HepG2 (cell line): ENCODE results near the gene CYP2A6. TPM values are rescaled to one million over a fixed set of nuclear protein-coding genes. Genes with fewer than 3 reads are reported as not detected.

Experiments used
- ATAC-seq: fragments of 200-7000 bp; cut with Tn5 transposase; 3 replicates; pipeline ENCODE4 v1.9.1; 2020; ENCODE audit warnings: mild to moderate bottlenecking, moderate library complexity
- BruUV-seq: library from RNA; stranded (reverse); fragments of 400-500 nt; replicated peaks from 2 replicates; lab custom pipeline; 2021; lab: Mats Ljungman, UMichigan
- CTCF ChIA-PET: fragments of 300-600 bp; formaldehyde crosslinking; extraction: SDS; loops from one replicate; lab custom pipeline; 2021; ENCODE audit warnings: low total read pairs, inconsistent platforms, low intra/inter-chr PET ratio; lab: Yijun Ruan, JAX
- POLR2A ChIA-PET: fragments of 350-600 bp; sonication (Branson Sonifier 250); formaldehyde crosslinking; loops from one replicate; lab custom pipeline; 2020; ENCODE audit warnings: antibody characterized with exemption, inconsistent platforms; lab: Yijun Ruan, JAX
- DNase-seq: peaks from one replicate; pipeline ENCODE4 v3.0.0-alpha.2; 2015; ENCODE audit warnings: low spot score
- FAIRE-seq: peaks from 3 replicates; lab custom pipeline; 2011; peaks lifted over from hg19 to GRCh38; lab: Jason Lieb, UNC
- H2AFZ ChIP-seq: one replicate; pipeline ENCODE4 v1.6.1; 2011; ENCODE audit warnings: low read length, inconsistent platforms
- H3K27ac ChIP-seq: fragments of 300-600 bp; 3 replicates; pipeline ENCODE4 v1.8.0; 2011; ENCODE audit warnings: mixed run types, mild to moderate bottlenecking, mixed read lengths, low read length, inconsistent platforms; ENCODE audit not compliant: insufficient read depth; ENCODE audit errors: extremely low read length
- H3K27me3 ChIP-seq, 2 experiments: fragments of 200-600 bp in 1 of 2; 2 replicates in 1 of 2; 3 replicates in 1 of 2; pipeline versions ENCODE4 v1.6.0 to v1.8.0; 2011; ENCODE audit warnings: low read length in 2 of 2, mild to moderate bottlenecking in 2 of 2, moderate library complexity in 2 of 2, inconsistent platforms in 1 of 2; ENCODE audit not compliant: insufficient read depth in 2 of 2, control insufficient read depth in 1 of 2
- H3K36me3 ChIP-seq, 2 experiments: fragments of 200-600 bp in 1 of 2; replicated peaks in 1 of 2; 2 replicates in 1 of 2; 3 replicates in 1 of 2; pipeline versions ENCODE4 v1.5.1 to v1.8.0; 2011; ENCODE audit warnings: low read length in 2 of 2, inconsistent platforms in 1 of 2; ENCODE audit not compliant: insufficient read depth in 2 of 2, control insufficient read depth in 1 of 2
- H3K4me1 ChIP-seq: 2 replicates; pipeline ENCODE4 v1.5.1; 2012; ENCODE audit warnings: low read length, inconsistent platforms; ENCODE audit not compliant: insufficient read depth
- H3K4me2 ChIP-seq: 2 replicates; pipeline ENCODE4 v1.6.0; 2011; ENCODE audit warnings: low read depth, low read length, inconsistent platforms
- H3K4me3 ChIP-seq, 3 experiments: fragments of 200-600 bp in 1 of 3; sonication (generic), shearing (Covaris generic) in 1 of 3; replicated peaks in 1 of 3; 2 replicates each; pipeline ENCODE4 v1.5.1; 2011 to 2016; ENCODE audit warnings: low read length in 3 of 3, inconsistent platforms in 2 of 3, low read depth in 2 of 3, mild to moderate bottlenecking in 2 of 3, control low read depth in 1 of 3, mixed read lengths in 1 of 3; ENCODE audit not compliant: insufficient read depth in 1 of 3
- H3K79me2 ChIP-seq: one replicate; pipeline ENCODE4 v1.6.1; 2011; ENCODE audit warnings: low read length, inconsistent platforms; ENCODE audit not compliant: insufficient read depth
- H3K9ac ChIP-seq: 2 replicates; pipeline ENCODE4 v1.6.0; 2011; ENCODE audit warnings: mild to moderate bottlenecking, low read depth, low read length, inconsistent platforms; ENCODE audit not compliant: insufficient read depth
- H3K9me3 ChIP-seq: 2 replicates; pipeline ENCODE4 v1.5.1; 2012; ENCODE audit warnings: mild to moderate bottlenecking, low read length
- H4K20me1 ChIP-seq: 2 replicates; pipeline ENCODE4 v1.6.0; 2011; ENCODE audit warnings: inconsistent platforms, mild to moderate bottlenecking, low read length, moderate library complexity; ENCODE audit not compliant: insufficient read depth
- AGO1 ChIP-seq: fragments of 200-400 bp; formaldehyde crosslinking; IDR thresholded peaks from 2 replicates; pipeline ENCODE4 v1.6.1; 2017; ENCODE audit warnings: mild to moderate bottlenecking, low read depth, low read length, moderate library complexity; ENCODE audit not compliant: poor library complexity, severe bottlenecking
- CREBL2 ChIP-seq: sonication (generic); formaldehyde crosslinking; IDR thresholded peaks from 2 replicates; pipeline ENCODE4 v1.8.1; 2023; ENCODE audit warnings: missing genetic modification reagents, mild to moderate bottlenecking, borderline replicate concordance
- DMAP1 ChIP-seq: IDR thresholded peaks from 2 replicates; pipeline ENCODE4 v1.6.1; 2016
- GABPA ChIP-seq, 2 experiments: IDR thresholded peaks; 2 replicates each; pipeline ENCODE4 v1.6.1; 2011 to 2016; ENCODE audit warnings: low read depth in 2 of 2, low read length in 1 of 2, missing biosample characterization in 1 of 2, missing genetic modification characterization in 1 of 2
- HIVEP1 ChIP-seq: sonication (generic); formaldehyde crosslinking; IDR thresholded peaks from 2 replicates; pipeline ENCODE4 v1.4.0; 2020; ENCODE audit warnings: mild to moderate bottlenecking, missing genetic modification reagents
- HNF4G ChIP-seq, 2 experiments: sonication (generic) in 1 of 2; formaldehyde crosslinking in 1 of 2; IDR thresholded peaks; 2 replicates each; pipeline versions ENCODE4 v1.4.0 to v1.6.1; 2011 to 2020; ENCODE audit warnings: borderline replicate concordance in 2 of 2, low read depth in 2 of 2, mild to moderate bottlenecking in 2 of 2, low read length in 1 of 2, missing genetic modification reagents in 1 of 2, moderate library complexity in 1 of 2
- HNRNPK ChIP-seq: fragments of 200-400 bp; formaldehyde crosslinking; IDR thresholded peaks from 2 replicates; pipeline ENCODE4 v1.6.1; 2018; ENCODE audit warnings: low read length, low read depth, moderate library complexity, mild to moderate bottlenecking; ENCODE audit not compliant: poor library complexity, severe bottlenecking
- NONO ChIP-seq, 2 experiments: fragments of 450-650 bp in 1 of 2; sonication (generic) in 1 of 2; formaldehyde crosslinking in 1 of 2; IDR thresholded peaks in 1 of 2; conservative IDR thresholded peaks in 1 of 2; 2 replicates each; pipeline versions ENCODE4 v1.6.1 to v1.8.0; 2017 to 2022; ENCODE audit warnings: mild to moderate bottlenecking in 1 of 2, missing genetic modification reagents in 1 of 2, moderate library complexity in 1 of 2
- NR0B2 ChIP-seq: sonication (generic); formaldehyde crosslinking; IDR thresholded peaks from 2 replicates; pipeline ENCODE4 v1.4.0; 2020; ENCODE audit warnings: mild to moderate bottlenecking, missing genetic modification reagents
- SP4 ChIP-seq: sonication (generic); formaldehyde crosslinking; IDR thresholded peaks from 2 replicates; pipeline ENCODE4 v1.8.1; 2023; ENCODE audit warnings: mild to moderate bottlenecking, missing genetic modification reagents
- SRSF9 ChIP-seq: fragments of 200-400 bp; formaldehyde crosslinking; IDR thresholded peaks from 2 replicates; pipeline ENCODE4 v1.6.1; 2018; ENCODE audit warnings: borderline replicate concordance, mild to moderate bottlenecking, low read depth, low read length; ENCODE audit not compliant: insufficient read depth, poor library complexity, severe bottlenecking
- ZBTB46 ChIP-seq: sonication (generic); formaldehyde crosslinking; IDR thresholded peaks from 2 replicates; pipeline ENCODE4 v1.4.0; 2020; ENCODE audit warnings: mild to moderate bottlenecking, missing genetic modification reagents, borderline replicate concordance
- ZC3H13 ChIP-seq: sonication (generic); formaldehyde crosslinking; IDR thresholded peaks from 2 replicates; pipeline ENCODE4 v1.8.1; 2023; ENCODE audit warnings: mild to moderate bottlenecking, missing genetic modification reagents, moderate library complexity
- ZNF160 ChIP-seq: sonication (generic); formaldehyde crosslinking; IDR thresholded peaks from 2 replicates; pipeline ENCODE4 v1.8.0; 2022; ENCODE audit warnings: mild to moderate bottlenecking, inconsistent platforms, missing genetic modification reagents
- ZNF569 ChIP-seq: sonication (generic); formaldehyde crosslinking; IDR thresholded peaks from 2 replicates; pipeline ENCODE4 v1.5.0; 2020; ENCODE audit warnings: mild to moderate bottlenecking, missing genetic modification reagents, moderate library complexity, borderline replicate concordance
- WGBS: methylation state at CpG from one replicate; pipeline ENCODE4 v1.1.6; 2017; ENCODE audit warnings: low lambda C conversion rate; 5-methylcytosine and 5-hydroxymethylcytosine counted together
- in situ Hi-C: cut with HindIII; loops from 2 replicates; pipeline ENCODE4 v1.10.0; 2017; ENCODE audit warnings: low pct_unique_long_range_greater_than_20kb; ENCODE audit not compliant: extremely low pct_ligation_motif_present
- intact Hi-C: fragments of 100-400 bp; cut with micrococcal nuclease; formaldehyde crosslinking; loops from one replicate; pipeline ENCODE4 v1.10.0; 2022; ENCODE audit not compliant: unreplicated experiment
- polyA plus RNA-seq, 8 experiments: library from polyadenylated mRNA; depleted of rRNA in 3 of 8; stranded (reverse) in 7 of 8; unstranded in 1 of 8; fragments of >200 nt; fragmentation: Illumina TruSeq in 4 of 8; extraction: Trizol in 4 of 8; gene quantifications; 2 replicates each; pipeline versions ENCODE4 v1.2.1 to v1.2.3, GENCODE V29; 2011 to 2016; ENCODE audit warnings: low read depth in 4 of 8, missing spikeins in 1 of 8, mixed read lengths in 1 of 8; ENCODE audit not compliant: insufficient read depth in 1 of 8
- total RNA-seq, 5 experiments: library from RNA; depleted of rRNA; stranded (reverse); fragments of >200 nt; fragmentation: Illumina TruSeq; extraction: Trizol; gene quantifications; 2 replicates each; pipeline ENCODE4 v1.2.3, GENCODE V29; 2016; ENCODE audit warnings: low read depth in 1 of 5

CYP2A6 gene
- total and polyA plus RNA-seq, 2 of the 13 experiments (the other 11 are each of a cell fraction or from before 2014, with no cell fraction given) = not detected

- TF ChIP-seq ZBTB46 = no peak
- TF ChIP-seq SRSF9 = no peak
- TF ChIP-seq DMAP1 (CRISPR knock-in tag) = no peak
- TF ChIP-seq ZNF569 (CRISPR knock-in tag) = no peak
These were observed 49.8 kb downstream of the CYP2A6 start (continued) for GRCh38 chr19:40800339-40800996.

GRCh38 chr19:40799558-40800338 is 50.5 kb downstream of the CYP2A6 start:
- ChIA-PET POLR2A (interaction anchor here (1.5 to 3.5 kb wide), 6 partner anchors 8 to 374 kb away, joined by 3 to 67 read pairs (median 11); partner anchors contain the start of genes ACTMAP, RAB4B, SERTAD1 and SNRPA), CTCF (no interaction called here)
- whole genome bisulfite sequencing = 11% methylated on average over 22 of the region's 40 CpGs
- H3K27me3 ChIP-seq = no peaks in the 10 kb centered on the region; a peak in 1 of 5 replicates
- no peaks in the 10 kb centered on the region for H3K9me3 ChIP-seq
- H2AFZ ChIP-seq = no peak overlapping the region
- peaks cover 2% of the 10 kb centered on the region; the same call in 1 of the 2 replicates for H4K20me1 ChIP-seq
- H3K27ac ChIP-seq = peak overlapping the region; percentile 75
- peak overlapping the region; percentile 91 for H3K4me2 ChIP-seq
- H3K36me3 ChIP-seq = peaks cover 3 to 4% of the 10 kb centered on the region in 2 experiments; a peak in 2 of 5 replicates
- no peak for DNase-seq
- no TSS peak for BruUV-seq
- no peak for ATAC-seq
- no peak for FAIRE-seq
- in situ Hi-C loops (no loop called here), intact Hi-C loops (no loop called here)
- peak overlapping the region; percentile 90 for H3K9ac ChIP-seq
- H3K79me2 ChIP-seq = peaks cover 30% of the 10 kb centered on the region
- H3K4me1 ChIP-seq = peaks cover 62% of the 10 kb centered on the region
- H3K4me3 ChIP-seq = peak overlapping the region; percentile 77 to 94 (median 93)
- TF ChIP-seq AGO1 = peak; percentile 47
- TF ChIP-seq GABPA (IDR thresholded peaks at IDR 0.05; ENCODE audit: low read depth, low read length) = peak; percentile 31
- TF ChIP-seq GABPA (CRISPR knock-in tag; IDR thresholded peaks at IDR 0.05; ENCODE audit: low read depth) = no peak
- TF ChIP-seq SP4 = 0 out of 2 replicates have a peak, but pooled peaks have one; percentile 26
- peak; percentile 69 for TF ChIP-seq HNRNPK
- TF ChIP-seq NONO (IDR thresholded peaks at IDR 0.05) = no peak
- TF ChIP-seq NONO (CRISPR knock-in tag; conservative IDR thresholded peaks at IDR 0.05) = no peak
- no peak for TF ChIP-seq CREBL2 (CRISPR knock-in tag)
- TF ChIP-seq ZC3H13 = no peak
- TF ChIP-seq HNF4G (IDR thresholded peaks at IDR 0.05; ENCODE audit: borderline replicate concordance, low read depth, low read length) = 0 out of 2 replicates have a peak, but pooled peaks have one; percentile 1
- no peak for TF ChIP-seq HNF4G (CRISPR knock-in tag; IDR thresholded peaks at IDR 0.05; ENCODE audit: borderline replicate concordance, low read depth)
- TF ChIP-seq HIVEP1 (CRISPR knock-in tag) = peak; percentile 71; the same call in 1 of the 2 replicates
- peak; percentile 61; the same call in 1 of the 2 replicates for TF ChIP-seq ZNF160 (CRISPR knock-in tag)
- TF ChIP-seq NR0B2 (CRISPR knock-in tag) = 0 out of 2 replicates have a peak, but pooled peaks have one; percentile 17
